ENCODE data around the gene UBE2L5. TPM values are rescaled to one million over a fixed set of nuclear protein-coding genes. Genes with fewer than 3 reads are reported as not detected.

The UBE2L5 gene
- total RNA-seq, 1 donor from 2014 or later = 0.42 TPM

- Mint-ChIP-seq H3K9me3 (no peaks in the 10 kb centered on the region), H3K4me3 (no peak overlapping the region), H3K27me3 (no peaks in the 10 kb centered on the region), H3K27ac (peak overlapping the region; percentile 46), H3K36me3 (ENCODE audit: low read depth) (no peaks in the 10 kb centered on the region), H3K4me1 (peaks cover 67% of the 10 kb centered on the region)
- TF ChIP-seq, protein P1, sequence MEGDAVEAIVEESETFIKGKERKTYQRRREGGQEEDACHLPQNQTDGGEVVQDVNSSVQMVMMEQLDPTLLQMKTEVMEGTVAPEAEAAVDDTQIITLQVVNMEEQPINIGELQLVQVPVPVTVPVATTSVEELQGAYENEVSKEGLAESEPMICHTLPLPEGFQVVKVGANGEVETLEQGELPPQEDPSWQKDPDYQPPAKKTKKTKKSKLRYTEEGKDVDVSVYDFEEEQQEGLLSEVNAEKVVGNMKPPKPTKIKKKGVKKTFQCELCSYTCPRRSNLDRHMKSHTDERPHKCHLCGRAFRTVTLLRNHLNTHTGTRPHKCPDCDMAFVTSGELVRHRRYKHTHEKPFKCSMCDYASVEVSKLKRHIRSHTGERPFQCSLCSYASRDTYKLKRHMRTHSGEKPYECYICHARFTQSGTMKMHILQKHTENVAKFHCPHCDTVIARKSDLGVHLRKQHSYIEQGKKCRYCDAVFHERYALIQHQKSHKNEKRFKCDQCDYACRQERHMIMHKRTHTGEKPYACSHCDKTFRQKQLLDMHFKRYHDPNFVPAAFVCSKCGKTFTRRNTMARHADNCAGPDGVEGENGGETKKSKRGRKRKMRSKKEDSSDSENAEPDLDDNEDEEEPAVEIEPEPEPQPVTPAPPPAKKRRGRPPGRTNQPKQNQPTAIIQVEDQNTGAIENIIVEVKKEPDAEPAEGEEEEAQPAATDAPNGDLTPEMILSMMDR (IDR thresholded peaks at IDR 0.05) = no peak
- POLR2A ChIA-PET = interaction anchor here (0.6 to 5.2 kb wide), 7 partner anchors 10 to 248 kb away, joined by 3 to 40 read pairs (median 3); partner anchors contain the start of gene UBE2L5
- DNase-seq = no peak
- ATAC-seq (ENCODE audit: low read depth) = no peak
- CTCF ChIA-PET = no interaction called here
- intact Hi-C loops (cut with micrococcal nuclease) = loop anchor here (2.0 kb wide), 2 partner anchors 103 to 393 kb away; partner anchors contain the start of gene KATNAL1
Measured at GRCh38 chr13:30409886-30410704, 12.2 kb upstream of the UBE2L5 start.

GRCh38 chr13:30410705-30411125 is 11.6 kb upstream of the UBE2L5 start:
- ChIA-PET CTCF (no interaction called here), POLR2A (interaction anchor here (0.6 to 3.8 kb wide), 3 partner anchors 11 to 247 kb away, joined by 3 to 22 read pairs (median 3); partner anchors contain the start of gene UBE2L5)
- Mint-ChIP-seq H3K4me1 (peaks cover 73% of the 10 kb centered on the region), H3K4me3 (no peak overlapping the region), H3K9me3 (no peaks in the 10 kb centered on the region), H3K36me3 (ENCODE audit: low read depth) (no peaks in the 10 kb centered on the region), H3K27me3 (no peaks in the 10 kb centered on the region), H3K27ac (peak overlapping the region; percentile 46)
- ATAC-seq (ENCODE audit: low read depth) (no peak), DNase-seq (no peak)
- intact Hi-C loops (cut with micrococcal nuclease) = no loop called here
- TF ChIP-seq, protein P1 (IDR thresholded peaks at IDR 0.05) = no peak

GRCh38 chr13:30412346-30412745 is 9.9 kb upstream of the UBE2L5 start:
- Mint-ChIP-seq H3K4me3 (no peak overlapping the region), H3K9me3 (no peaks in the 10 kb centered on the region), H3K4me1 (peaks cover 77% of the 10 kb centered on the region), H3K36me3 (ENCODE audit: low read depth) (no peaks in the 10 kb centered on the region), H3K27me3 (no peaks in the 10 kb centered on the region), H3K27ac (peak overlapping the region; percentile 64)
- CTCF ChIA-PET = interaction anchor here (0.7 to 2.3 kb wide), 2 partner anchors 8 to 38 kb away, joined by 3 to 7 read pairs; no protein-coding TSS in a partner anchor
- POLR2A ChIA-PET = interaction anchor here (0.6 to 3.8 kb wide), 10 partner anchors 9 to 93 kb away, joined by 3 to 22 read pairs (median 4); partner anchors contain the start of gene UBE2L5
- TF ChIP-seq, protein P1 (IDR thresholded peaks at IDR 0.05) = no peak
- DNase-seq (no peak), ATAC-seq (ENCODE audit: low read depth) (no peak)
- intact Hi-C loops (cut with micrococcal nuclease) = no loop called here

- intact Hi-C loops (cut with micrococcal nuclease) = no loop called here
- Mint-ChIP-seq H3K4me1 (peaks cover 80% of the 10 kb centered on the region), H3K36me3 (ENCODE audit: low read depth) (no peaks in the 10 kb centered on the region), H3K4me3 (no peak overlapping the region), H3K27ac (peak overlapping the region; percentile 8), H3K9me3 (no peaks in the 10 kb centered on the region), H3K27me3 (no peaks in the 10 kb centered on the region)
- no peak for ATAC-seq (ENCODE audit: low read depth)
- DNase-seq = no peak
- ChIA-PET CTCF (interaction anchor here (0.9 to 2.3 kb wide), 3 partner anchors 8 to 49 kb away, joined by 3 to 7 read pairs (median 3); partner anchors contain the start of gene UBE2L5), POLR2A (interaction anchor here (0.9 to 3.8 kb wide), 6 partner anchors 8 to 51 kb away, joined by 3 to 22 read pairs (median 4); partner anchors contain the start of gene UBE2L5)
- TF ChIP-seq, protein P1 (IDR thresholded peaks at IDR 0.05) = no peak
Measured at GRCh38 chr13:30413842-30414241, 8.5 kb upstream of the UBE2L5 start.

All from activated B cell treated with CpG ODN at 0.5 μM for 24 hours (primary cell).